GM21367 (cell line): ENCODE data around the gene ADAMTSL3.

Source experiments
- ATAC-seq: cut with Tn5 transposase; IDR thresholded peaks from one replicate; pipeline ENCODE4 v1.9.1; 2021; ENCODE audit not compliant: unreplicated experiment

The ADAMTSL3 gene

GRCh38 chr15:83818591-83818990 lies 164.7 kb downstream of the ADAMTSL3 start:
- no peak for ATAC-seq

GRCh38 chr15:83830381-83830780 lies 176.5 kb downstream of the ADAMTSL3 start:
- ATAC-seq, result no peak

- no peak for ATAC-seq
Measured at GRCh38 chr15:83833569-83833968, 179.6 kb downstream of the ADAMTSL3 start.

- ATAC-seq, result no peak
Measured at GRCh38 chr15:83835479-83835878, 181.6 kb downstream of the ADAMTSL3 start.

DNA sequence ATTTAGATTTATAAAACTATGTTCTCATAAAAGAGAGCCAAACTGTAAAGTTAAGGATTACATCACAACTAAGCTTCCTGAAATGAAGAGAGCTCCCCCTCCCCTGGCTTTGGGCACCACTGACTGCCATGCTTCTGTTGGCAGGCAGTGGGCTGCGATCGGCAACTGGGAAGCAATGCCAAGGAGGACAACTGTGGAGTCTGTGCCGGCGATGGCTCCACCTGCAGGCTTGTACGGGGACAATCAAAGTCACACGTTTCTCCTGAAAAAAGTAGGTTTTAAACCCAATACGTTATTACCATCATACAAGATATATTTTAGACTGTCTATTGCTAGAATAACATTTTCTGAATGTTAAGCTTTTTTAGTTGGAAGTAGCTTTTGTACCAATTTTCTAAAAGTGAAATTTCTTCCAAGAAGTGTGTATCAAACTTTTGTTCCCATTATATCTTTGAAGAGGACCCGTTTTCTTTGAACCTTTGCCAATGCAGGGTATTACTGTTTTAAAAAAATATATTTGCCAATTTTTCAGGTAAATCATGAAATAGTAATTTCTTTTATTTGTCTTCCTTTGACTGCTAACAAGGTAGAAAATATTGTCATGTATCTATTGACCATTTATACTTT lies 184.1 kb downstream of the ADAMTSL3 start:
- no peak for ATAC-seq

- ATAC-seq, result no peak
Measured at GRCh38 chr15:83838763-83839162, 184.8 kb downstream of the ADAMTSL3 start.

DNA sequence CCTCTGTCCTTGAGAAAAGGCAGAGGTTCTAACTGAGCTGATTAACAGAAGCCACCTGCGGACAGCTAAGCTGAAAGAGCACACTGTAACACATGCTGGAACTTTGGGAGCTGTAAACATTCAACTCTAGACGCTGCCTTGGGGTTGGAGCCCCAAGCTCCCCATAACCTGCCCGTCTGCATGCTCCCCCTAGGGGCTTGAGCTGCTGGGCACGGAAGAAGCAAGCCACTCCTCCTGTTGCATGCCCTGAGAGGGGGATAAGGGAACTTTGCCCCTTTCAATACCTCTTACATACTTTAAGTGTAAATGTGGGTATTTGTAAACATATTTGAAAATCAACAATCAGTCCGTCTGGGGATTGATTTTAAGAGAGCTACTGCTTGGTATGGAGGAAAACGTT lies 188.4 kb downstream of the ADAMTSL3 start:
- no peak for ATAC-seq

GRCh38 chr15:83843471-83843871 lies 189.5 kb downstream of the ADAMTSL3 start:
- no peak for ATAC-seq

DNA sequence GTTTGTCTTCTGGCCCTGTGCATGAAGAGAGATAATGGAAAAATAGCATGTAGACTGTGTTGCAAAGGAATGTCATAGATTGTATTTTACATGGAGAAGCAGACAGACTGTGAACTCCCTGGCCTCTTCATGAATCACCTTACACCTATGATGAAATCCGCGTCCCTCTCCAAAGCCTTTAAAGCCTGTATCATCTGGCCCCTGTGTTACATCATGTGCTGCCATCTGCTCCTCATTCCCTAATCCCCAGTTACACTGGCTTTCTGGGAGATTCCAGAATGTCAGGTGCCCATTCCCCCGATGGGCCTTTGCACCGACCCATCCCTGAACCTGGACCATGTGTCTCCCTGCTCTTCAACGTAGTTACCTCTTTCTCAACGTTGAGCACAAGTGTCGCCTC lies 190.8 kb downstream of the ADAMTSL3 start:
- ATAC-seq, result no peak

DNA sequence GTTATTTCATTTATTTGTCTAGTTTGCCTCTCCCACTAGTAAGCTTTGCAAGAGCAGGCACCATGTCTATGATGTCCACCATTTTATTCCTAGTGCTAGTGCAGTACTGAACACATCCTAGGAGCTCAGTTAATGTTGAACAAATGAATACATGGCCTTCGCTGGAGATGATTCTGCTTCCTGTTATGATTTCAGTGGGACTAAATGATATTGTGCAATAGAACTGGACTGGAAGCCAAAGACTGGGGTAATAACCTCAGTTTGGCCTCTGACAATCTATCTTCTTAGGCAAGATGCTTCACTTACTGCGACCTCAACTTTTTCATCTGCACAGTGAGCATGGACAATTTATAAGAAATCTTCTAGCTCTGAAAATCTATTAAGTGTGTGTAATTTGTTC lies 191.3 kb downstream of the ADAMTSL3 start:
- ATAC-seq, result no peak

GRCh38 chr15:83846847-83847246 lies 192.9 kb downstream of the ADAMTSL3 start:
- no peak for ATAC-seq

DNA sequence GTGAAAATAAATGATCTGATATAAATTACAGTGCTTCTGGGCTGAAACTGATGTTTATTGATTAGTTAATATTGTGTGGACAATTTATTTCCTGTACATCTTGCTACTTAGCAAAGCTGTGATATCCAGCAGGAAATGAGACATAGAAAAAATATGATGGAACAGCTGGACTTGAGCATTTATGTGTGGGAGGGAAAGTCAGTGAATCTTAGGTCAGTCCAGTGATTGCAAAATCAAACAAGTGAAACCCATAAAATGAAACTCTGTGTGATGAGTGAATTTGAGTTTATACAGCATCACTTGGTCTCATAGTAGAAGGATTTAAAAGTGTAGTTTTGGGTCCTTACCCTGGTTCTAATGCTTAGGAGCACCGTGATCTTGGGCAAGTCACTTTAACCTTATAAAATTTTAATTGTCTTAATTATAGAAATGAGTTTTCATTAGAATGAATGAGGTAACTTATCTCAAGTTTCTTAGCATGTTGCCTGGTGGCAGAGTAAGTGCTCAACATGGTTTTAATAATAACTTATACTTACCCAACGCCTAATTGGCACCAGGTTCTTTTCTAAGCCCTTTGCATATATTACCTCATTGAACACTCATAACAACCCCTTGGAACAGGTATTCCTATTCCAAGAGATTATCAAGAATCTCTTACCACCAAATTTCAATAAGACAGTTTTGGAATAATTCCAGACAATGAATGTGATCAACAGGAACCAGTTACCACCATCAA lies 194.6 kb downstream of the ADAMTSL3 start:
- no peak for ATAC-seq

GRCh38 chr15:83850015-83850414 lies 196.1 kb downstream of the ADAMTSL3 start:
- ATAC-seq, result no peak

DNA sequence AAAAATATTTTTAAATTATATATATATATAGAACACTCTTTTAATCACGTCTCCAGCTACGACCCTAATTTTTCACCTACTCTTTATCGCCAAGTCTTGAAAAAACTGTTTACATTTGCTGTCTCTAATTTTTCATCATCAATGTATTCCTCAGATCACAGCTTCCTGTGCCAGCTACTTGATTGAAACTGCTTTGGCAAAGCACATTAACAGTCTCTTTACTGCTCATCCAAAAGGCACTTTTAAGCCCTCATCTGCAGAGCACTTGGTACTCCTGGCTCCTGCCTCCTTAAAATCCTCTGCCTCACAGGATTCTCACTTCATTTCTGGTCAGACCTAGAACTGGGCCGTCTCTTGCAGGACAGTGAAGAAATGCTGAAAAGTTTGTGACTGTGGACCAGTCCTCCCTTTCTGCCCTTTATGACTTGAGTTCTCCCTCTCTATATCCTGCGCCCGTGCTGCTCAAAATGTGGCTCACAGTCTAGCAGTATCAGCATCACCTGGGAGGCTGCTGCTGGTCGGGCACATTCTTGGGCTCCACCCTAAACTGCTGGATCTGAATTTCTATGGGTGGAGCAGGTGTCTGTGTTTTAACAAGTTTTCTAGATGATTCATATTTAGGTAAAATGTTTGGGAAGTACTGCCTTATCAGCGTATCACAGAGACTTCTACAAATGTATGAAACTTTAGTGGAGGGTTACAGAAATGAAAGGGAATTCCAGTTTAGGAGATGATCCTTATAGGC lies 196.8 kb downstream of the ADAMTSL3 start:
- no peak for ATAC-seq

GRCh38 chr15:83853232-83853631 lies 199.3 kb downstream of the ADAMTSL3 start:
- ATAC-seq, result no peak

DNA sequence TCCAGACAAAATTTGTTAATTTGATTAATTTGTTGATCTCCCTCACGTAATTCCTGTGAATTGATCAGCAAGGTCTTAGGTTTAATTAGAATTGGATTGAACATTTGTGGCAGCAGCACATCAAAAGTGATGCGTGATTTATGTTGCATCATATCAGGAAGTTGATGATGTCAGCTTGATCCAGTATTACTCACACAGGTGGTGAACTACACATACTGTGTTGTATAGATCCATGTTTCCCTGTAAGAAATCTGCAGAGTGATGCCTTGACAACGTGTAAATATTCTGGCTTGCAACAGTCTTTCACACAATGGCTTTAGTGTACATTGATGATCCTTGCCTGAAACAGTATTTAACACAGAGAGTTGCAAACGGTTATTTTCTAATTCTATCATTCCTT lies 200.4 kb downstream of the ADAMTSL3 start:
- ATAC-seq, result no peak

DNA sequence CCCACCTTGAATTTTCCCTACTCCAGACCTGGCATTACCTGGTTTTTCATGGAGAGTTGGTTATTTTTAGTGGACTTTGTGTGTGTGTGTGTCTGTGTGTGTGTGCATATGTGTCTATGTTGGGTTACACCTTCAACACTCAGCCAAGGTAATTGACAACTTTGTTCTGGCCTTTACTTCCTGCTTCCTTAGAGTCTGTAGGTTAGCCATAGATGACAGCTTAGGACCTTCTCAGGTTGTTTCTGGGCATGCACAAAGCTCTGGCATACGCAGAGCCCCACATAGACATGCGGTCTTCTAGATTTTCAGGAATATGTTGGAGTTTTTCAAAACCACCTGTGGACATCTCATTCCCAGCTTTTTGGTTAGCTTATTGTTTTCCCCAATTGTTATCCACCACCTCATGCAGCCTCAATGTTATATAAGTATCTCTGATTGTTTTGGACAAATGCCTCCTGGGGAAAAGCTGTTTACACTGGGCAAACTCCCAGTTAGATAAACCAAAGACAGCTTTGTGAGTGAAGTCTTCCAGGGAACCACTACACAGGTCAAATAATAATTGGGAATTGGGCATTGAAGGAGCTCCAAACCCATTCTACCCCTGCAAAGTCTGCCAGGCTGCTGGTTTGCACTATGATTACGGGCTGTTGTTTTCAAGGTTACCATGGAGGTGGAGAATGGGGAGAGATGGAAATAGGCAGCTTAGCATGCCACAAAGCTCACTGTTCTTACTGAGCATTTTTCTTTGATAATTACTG lies 201.2 kb downstream of the ADAMTSL3 start:
- ATAC-seq, result no peak

DNA sequence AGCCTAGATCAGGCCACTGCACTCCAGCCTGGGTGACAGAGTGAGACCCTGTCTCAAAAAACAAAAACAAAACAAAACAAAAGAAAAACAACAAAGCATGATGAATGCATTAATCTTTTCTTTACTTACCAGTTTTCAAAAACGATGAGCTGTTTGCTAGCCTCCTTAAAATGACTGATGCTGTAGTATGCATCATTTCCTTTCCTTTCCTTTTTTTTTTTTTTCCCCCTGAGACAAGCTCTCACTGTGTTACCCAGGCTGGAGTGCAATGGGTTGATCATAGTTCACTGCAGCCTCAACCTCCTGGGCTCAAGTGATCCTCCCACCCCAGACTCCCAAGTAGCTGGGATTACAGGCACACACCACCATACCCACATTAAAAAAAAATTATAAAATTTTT lies 202.0 kb downstream of the ADAMTSL3 start:
- no peak for ATAC-seq

DNA sequence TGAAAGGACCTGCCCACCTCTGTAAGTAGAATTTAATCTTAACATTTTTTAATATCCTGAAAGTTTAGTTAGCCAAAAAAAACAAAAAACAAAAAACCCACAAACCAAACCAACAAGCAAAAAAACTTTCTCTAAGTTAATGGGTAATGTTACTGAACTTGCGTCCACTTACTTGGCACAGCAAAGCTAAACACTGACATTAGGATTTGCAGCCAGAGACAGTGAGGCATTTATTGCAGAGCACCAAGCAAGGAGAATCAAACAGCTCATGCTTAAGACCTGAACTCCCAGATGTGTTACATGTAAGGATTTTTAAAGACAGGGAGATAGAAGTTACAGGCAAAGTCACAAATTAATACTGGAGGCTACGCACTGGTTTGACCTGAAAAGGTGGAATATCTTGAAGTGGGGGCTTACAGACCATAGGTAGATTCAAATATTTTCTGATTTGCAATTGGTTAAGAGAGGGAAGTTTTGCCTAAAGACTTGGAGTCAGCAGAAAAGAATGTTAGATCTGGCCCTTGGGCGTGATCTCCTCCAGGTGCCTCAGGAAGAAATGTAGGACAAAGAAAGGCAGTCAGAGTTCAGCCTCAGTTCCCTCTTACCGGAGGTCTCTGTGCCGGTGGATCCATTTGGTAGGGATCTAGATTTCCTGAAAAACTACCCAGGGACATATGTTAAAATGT lies 205.0 kb downstream of the ADAMTSL3 start:
- no peak for ATAC-seq

- ATAC-seq, result no peak
Measured at GRCh38 chr15:83866692-83867091, 212.8 kb downstream of the ADAMTSL3 start.

GRCh38 chr15:83869341-83869740 lies 215.4 kb downstream of the ADAMTSL3 start:
- ATAC-seq, result no peak
